Activated CD8-positive, alpha-beta memory T cell treated with anti-CD3 and anti-CD28 coated beads, Interleukin-2, amount 50 U/mL, for 24 hours (primary cell): ENCODE data around the gene RO60.

Source experiments
- DNase-seq: peaks from one replicate; pipeline ENCODE4 v3.0.0-alpha.2; 2020; ENCODE audit errors: extremely low read depth

Gene RO60

GRCh38 chr1:193060938-193061337 lies 1.5 kb downstream of the RO60 start:
- DNase-seq = no peak

DNA sequence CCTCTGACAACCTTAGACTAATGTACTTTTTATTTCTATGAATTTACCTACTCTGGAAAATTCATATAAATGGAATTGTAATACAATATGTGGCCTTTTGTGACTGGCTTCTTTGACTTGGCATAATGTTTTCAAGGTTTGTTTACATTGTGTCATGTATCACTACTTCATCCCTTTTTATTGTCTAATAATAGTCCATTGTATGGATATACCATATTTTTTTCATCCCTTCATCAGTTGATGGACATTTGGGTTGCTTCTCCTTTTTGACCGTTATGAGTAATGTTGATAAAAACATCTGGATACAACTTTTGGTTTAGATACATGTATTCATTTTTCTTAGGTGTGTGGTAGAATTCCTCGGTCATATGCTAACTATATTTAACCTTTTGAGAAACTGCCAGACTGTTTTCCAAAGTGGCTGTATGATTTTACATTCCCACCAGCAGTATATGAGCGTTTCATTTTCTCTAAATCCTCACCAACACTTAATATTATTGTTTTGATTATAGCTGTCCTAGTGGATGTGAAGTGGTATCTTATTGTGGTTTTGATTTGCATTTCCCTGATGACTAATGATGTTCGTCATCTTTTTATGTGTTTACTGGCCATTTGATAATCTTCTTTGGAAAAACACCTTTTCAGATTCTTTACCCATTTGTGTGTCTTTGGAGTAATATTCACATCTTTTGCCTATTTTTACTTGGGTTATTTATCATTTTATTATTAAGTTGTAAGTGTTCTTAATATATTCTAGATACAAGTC lies 3.5 kb downstream of the RO60 start:
- DNase-seq = no peak

GRCh38 chr1:193065954-193066353 lies 6.5 kb downstream of the RO60 start:
- no peak for DNase-seq

- DNase-seq = no peak
Measured at GRCh38 chr1:193066606-193067005, 7.2 kb downstream of the RO60 start.

DNA sequence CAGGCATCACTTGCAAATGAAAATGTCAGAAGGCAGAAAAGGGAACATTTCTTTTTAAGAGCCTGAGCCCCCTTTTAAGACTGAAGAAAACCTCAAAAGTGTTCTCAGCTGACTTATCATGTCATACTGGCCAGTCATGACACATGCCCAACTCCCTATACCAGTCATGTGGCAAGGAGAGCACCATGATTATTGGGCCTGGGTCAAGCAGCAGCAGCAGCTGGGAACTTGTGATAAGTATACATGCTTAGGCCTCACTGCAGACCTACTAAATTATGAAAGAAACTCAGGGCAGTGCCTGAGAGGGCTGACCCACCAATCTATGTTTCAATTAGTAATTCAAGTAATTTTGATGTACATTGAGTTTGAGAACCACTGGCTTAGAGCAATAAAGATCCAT lies 8.6 kb downstream of the RO60 start:
- DNase-seq = no peak

DNA sequence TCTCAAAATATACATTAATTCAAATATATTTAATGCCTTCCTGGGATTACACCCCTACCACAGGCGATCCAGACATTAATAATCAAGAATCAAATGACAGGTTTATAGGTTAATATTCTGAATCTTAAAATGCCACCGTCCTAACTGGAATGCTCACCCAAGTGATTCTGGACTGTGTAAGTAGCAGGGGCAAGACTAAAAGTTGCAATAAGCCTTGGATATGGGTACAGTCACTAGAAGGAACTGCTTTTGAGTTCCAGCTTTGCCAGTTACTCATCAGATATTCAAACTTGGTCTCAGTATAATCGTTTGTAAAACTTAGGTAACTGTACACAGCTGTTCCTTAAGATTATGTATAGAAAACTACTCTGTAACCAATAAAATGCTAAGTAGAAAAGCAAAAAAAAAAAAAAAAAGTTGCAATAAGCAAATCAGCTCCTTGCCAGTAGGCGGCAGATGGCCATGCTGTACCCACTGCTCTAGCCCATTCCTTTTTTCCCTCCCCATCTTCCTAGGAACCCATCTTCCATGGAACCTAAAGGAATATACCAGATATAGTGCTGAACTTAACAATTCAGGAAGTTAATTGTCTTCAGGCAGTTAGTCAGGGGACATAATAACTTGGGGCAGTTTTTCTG lies 10.5 kb downstream of the RO60 start:
- no peak for DNase-seq

GRCh38 chr1:193070386-193070753 lies 11.0 kb downstream of the RO60 start:
- DNase-seq = no peak

DNA sequence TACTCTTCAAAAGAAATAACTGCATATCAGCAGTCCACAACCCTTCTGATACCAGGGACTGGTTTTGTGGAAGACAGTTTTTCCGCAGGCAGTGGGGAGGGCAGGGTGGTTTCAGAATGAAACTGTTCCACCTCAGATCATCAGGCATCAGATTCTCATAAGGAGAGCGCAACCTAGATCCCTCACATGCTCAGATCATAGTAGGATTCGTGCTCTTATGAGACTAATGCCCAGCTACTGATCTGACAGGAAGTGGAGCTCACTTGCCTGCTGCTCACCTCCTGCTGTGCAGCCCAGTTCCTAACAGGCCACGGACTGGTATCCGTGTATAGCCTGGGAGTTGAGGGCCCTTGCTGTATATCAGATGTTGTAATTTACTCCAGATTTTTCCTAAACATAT lies 11.5 kb downstream of the RO60 start:
- no peak for DNase-seq

GRCh38 chr1:193077991-193078390 lies 18.6 kb downstream of the RO60 start:
- DNase-seq = no peak

- DNase-seq = no peak
Measured at GRCh38 chr1:193079187-193079586, 19.8 kb downstream of the RO60 start.

GRCh38 chr1:193083365-193084088 lies 24.1 kb downstream of the RO60 start:
- no peak for DNase-seq

GRCh38 chr1:193085263-193085662 lies 25.9 kb downstream of the RO60 start:
- no peak for DNase-seq

DNA sequence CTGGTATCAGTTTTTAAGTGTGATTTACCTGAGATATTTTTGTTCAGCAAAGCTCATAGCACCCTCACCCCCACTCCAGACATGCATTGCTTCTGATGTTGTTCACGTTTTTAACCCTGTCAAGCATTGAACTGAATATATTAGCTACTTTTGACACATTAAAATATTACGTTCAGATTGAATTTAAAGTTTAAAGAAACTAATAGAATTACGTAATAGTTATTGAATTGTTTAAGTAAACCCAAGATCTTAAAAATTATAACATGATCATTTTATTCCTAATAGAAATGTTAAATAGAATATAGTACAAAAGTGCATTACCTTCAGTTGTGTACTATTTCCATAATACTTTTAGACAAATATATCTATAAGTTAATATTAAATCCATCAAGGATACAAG lies 26.9 kb downstream of the RO60 start:
- no peak for DNase-seq

GRCh38 chr1:193087893-193088292 lies 28.5 kb downstream of the RO60 start:
- no peak for DNase-seq

GRCh38 chr1:193090865-193091264 lies 31.5 kb downstream of the RO60 start:
- DNase-seq = no peak

- DNase-seq = no peak
Measured at GRCh38 chr1:193094112-193094511, 34.7 kb downstream of the RO60 start.

- no peak for DNase-seq
Measured at GRCh38 chr1:193102662-193103061, 43.2 kb downstream of the RO60 start.

DNA sequence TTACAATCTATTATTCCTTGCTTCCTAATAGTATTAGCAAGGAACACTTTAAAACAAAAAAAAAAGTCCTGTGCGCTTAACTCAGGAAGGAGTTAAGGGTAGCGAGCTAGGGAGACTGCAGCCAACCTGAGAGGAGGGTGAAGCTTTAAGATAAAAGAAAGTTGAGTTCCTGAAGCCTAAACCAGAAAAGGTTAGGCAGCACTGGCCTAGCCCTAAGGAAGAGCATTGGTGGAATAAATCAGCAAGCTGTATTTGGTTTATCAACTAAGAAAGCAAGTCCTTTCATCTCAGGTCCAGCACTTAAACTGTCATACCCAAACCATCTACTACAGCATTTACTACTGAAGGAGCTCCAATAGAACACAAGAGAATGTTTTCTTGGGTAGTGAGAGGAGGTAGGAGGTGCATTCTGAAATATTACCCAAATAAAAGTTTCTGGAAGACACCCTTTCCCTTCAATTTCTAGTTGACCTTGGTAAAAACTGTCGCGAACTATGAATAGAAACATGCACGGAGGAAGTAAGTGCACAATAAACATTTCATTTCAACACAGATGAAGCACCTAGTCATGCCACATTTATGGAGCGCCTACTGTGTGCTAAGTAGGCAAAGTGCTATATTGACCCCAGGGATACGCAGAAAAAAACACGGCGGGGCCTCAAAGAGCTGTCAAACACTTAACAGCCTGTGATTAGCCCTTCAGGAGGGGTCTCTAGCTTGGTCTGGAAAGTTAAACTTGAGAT lies 44.5 kb downstream of the RO60 start:
- DNase-seq = no peak

DNA sequence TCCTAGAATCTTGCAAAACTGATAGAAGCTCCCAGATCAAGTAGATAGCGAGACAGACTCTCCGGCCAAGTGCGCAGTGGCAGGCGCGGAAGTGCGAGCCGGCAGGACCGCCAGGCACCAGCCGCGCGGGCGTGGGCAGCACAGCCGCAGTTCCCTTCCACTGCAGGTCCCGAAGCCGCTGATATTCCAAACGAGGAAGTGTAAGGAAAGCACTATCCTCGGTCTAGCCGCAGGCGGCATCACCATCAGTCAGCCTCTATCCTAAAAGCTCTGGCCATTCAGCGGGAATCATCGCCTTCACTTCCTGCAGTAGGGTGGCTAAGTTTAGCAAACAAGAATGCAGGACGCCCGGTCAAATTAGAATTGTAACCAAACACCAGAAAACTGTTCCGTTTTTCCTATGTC lies 45.1 kb downstream of the RO60 start:
- DNase-seq = no peak

DNA sequence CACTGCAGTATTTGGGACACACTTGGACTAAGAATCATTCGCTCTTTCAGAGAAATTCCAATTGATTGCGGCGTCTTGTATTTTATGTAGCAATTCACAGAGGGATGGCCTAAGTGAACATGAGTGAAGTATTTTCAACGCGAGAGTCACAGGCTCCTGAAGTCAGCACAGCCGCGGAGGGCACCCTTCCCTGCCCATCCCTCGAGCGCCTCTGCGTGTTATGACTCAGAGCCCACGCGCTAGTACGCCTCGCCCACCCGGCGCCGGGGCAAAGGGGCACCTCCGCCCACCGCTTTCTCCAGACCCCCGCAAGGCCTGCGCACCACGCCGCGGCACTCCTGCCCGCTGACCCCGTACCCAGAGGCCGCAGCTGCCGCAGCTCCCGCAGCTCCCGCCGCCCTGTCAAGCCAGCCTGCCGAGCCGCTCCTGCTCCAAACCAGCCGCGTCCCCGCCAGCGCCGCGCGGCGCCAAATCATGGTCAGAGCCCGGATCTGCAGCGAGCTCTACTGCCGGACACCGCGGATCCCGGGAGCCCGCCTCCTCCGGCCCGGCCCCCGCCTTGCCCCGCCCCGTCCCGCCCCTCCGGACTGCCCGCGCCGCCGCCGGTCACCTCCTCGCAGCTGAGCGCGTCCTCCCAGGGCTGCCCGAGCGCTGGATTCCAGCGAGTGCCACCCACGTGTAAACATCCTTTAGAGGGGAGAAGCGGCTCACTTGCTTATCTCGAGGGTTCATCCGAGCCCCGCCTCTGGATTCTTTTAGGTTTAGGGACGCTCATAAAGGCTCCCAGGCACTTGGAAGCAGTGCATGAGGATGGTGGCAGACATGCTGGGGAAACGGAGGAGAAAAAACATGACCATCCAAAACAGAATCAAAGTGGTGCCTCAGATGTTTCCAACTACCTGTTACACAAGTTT lies 45.8 kb downstream of the RO60 start, which contains the start of gene GLRX2:
GLRX2 (minus strand) TSS at position 508 of the 914 bp plus-strand sequence; CDS start at position 476, 32 bp downstream.
- peak; percentile 23 for DNase-seq

- no peak for DNase-seq
Measured at GRCh38 chr1:193105821-193106177, 46.4 kb downstream of the RO60 start.
